Tibial nerve (tissue), 4 donors: Measurements from ENCODE around the gene HDGFL3. TPM values are rescaled to one million over a fixed set of nuclear protein-coding genes. Genes with fewer than 3 reads are reported as not detected.

ENCODE experiments used
- DNase-seq, 2 donors: peaks; one replicate each; pipeline ENCODE4 v3.0.0-alpha.2; 2019; ENCODE audit warnings: low spot score in 2 of 2
- H3K27ac ChIP-seq, 4 donors: fragments of 200-600 bp; sonication (generic) in 3 of 4; one replicate each; pipeline ENCODE4 v1.5.1; 2017 to 2019; ENCODE audit warnings: mild to moderate bottlenecking in 1 of 4
- H3K27me3 ChIP-seq, 2 donors: fragments of 200-600 bp; sonication (generic) in 1 of 2; one replicate each; pipeline versions ENCODE4 v1.5.1 to v1.6.0; 2017 to 2019
- H3K36me3 ChIP-seq, 3 donors: fragments of 200-600 bp; sonication (generic); one replicate each; pipeline ENCODE4 v1.5.1; 2018 to 2019
- H3K4me1 ChIP-seq, 4 donors: fragments of 200-600 bp; sonication (generic) in 3 of 4; one replicate each; pipeline ENCODE4 v1.5.1; 2017 to 2019
- H3K4me3 ChIP-seq, 4 donors: fragments of 200-600 bp; sonication (generic) in 3 of 4; one replicate each; pipeline ENCODE4 v1.5.1; 2017 to 2019; ENCODE audit warnings: mild to moderate bottlenecking in 1 of 4, moderate library complexity in 1 of 4
- H3K9me3 ChIP-seq, 4 donors: fragments of 200-600 bp; sonication (generic) in 3 of 4; one replicate each; pipeline ENCODE4 v1.5.1; 2017 to 2019
- CTCF ChIP-seq, 5 experiments: fragments of 200-600 bp in 3 of 5; fragments of 450-650 bp in 2 of 5; sonication (generic) in 3 of 5; IDR thresholded peaks; one replicate each; pipeline ENCODE4 v1.5.1; 2016 to 2019; ENCODE audit warnings: antibody characterized with exemption in 5 of 5, mild to moderate bottlenecking in 3 of 5, moderate library complexity in 2 of 5
- EP300 ChIP-seq, 2 donors: sonication (generic); formaldehyde crosslinking; IDR thresholded peaks; one replicate each; pipeline ENCODE4 v1.6.1; 2017; ENCODE audit warnings: antibody characterized with exemption in 2 of 2, mild to moderate bottlenecking in 1 of 2
- POLR2A ChIP-seq, 2 donors: fragments of 450-650 bp; IDR thresholded peaks; one replicate each; pipeline ENCODE4 v1.6.1; 2017; ENCODE audit warnings: antibody characterized with exemption in 2 of 2, mild to moderate bottlenecking in 2 of 2, moderate library complexity in 2 of 2
- WGBS, 2 donors: methylation state at CpG; one replicate each; pipeline ENCODE4 v1.1.5; 2018; 5-methylcytosine and 5-hydroxymethylcytosine counted together
- total RNA-seq, 4 donors: library from RNA; depleted of rRNA; stranded (reverse); fragments of >200 nt; gene quantifications; one replicate each; pipeline ENCODE4 v1.1.0, GENCODE V29; 2016

The HDGFL3 gene
- total RNA-seq, 4 donors from 2014 or later = 25.6 to 54.8 (median 43.4) TPM

- no peaks in the 10 kb centered on the region for H3K9me3 ChIP-seq
- no peak overlapping the region for H3K27ac ChIP-seq
- 66 to 69% methylated on average over 3 of the region's 3 CpGs for WGBS, 2 donors
These were observed 80.0 kb downstream of the HDGFL3 start for GRCh38 chr15:83127547-83128150.

GRCh38 chr15:83123529-83123928 is 84.1 kb downstream of the HDGFL3 start:
- Histone ChIP-seq H3K9me3 (no peaks in the 10 kb centered on the region), H3K4me1 (no peaks in the 10 kb centered on the region), H3K4me3 (no peak overlapping the region), H3K27ac (no peak overlapping the region), H3K27me3 (no peaks in the 10 kb centered on the region), H3K36me3 (no peaks in the 10 kb centered on the region)
- no peak for TF ChIP-seq CTCF (IDR thresholded peaks at IDR 0.05)
- TF ChIP-seq POLR2A (IDR thresholded peaks at IDR 0.05) = no peak
- TF ChIP-seq EP300 (IDR thresholded peaks at IDR 0.05) = no peak
- 93 to 98% methylated on average over 1 of the region's 1 CpG for WGBS, 2 donors
- no peak for DNase-seq

More at GRCh38 chr15:83127547-83128150, 80.0 kb downstream of the HDGFL3 start:
- no peak for DNase-seq
- Histone ChIP-seq H3K36me3 (peaks cover 0 to 26% (median 0%) of the 10 kb centered on the region in 3 donors), H3K27me3 (no peaks in the 10 kb centered on the region), H3K4me1 (no peaks in the 10 kb centered on the region), H3K4me3 (no peak overlapping the region)
- TF ChIP-seq CTCF (IDR thresholded peaks at IDR 0.05) (no peak), EP300 (IDR thresholded peaks at IDR 0.05) (no peak), POLR2A (IDR thresholded peaks at IDR 0.05) (no peak)

- 81 to 85% methylated on average over 9 of the region's 9 CpGs for WGBS, 2 donors
- no peak for DNase-seq
- Histone ChIP-seq H3K9me3 (no peaks in the 10 kb centered on the region), H3K27ac (no peak overlapping the region), H3K4me1 (no peaks in the 10 kb centered on the region), H3K36me3 (peaks cover 0 to 6% (median 0%) of the 10 kb centered on the region in 3 donors), H3K4me3 (no peak overlapping the region), H3K27me3 (no peaks in the 10 kb centered on the region)
- no peak for TF ChIP-seq CTCF (IDR thresholded peaks at IDR 0.05)
- no peak for TF ChIP-seq EP300 (IDR thresholded peaks at IDR 0.05)
- TF ChIP-seq POLR2A (IDR thresholded peaks at IDR 0.05) = no peak
These were observed 87.5 kb downstream of the HDGFL3 start for GRCh38 chr15:83119968-83120581.

- Histone ChIP-seq H3K4me1 (no peaks in the 10 kb centered on the region), H3K9me3 (no peaks in the 10 kb centered on the region), H3K27ac (no peak overlapping the region), H3K27me3 (no peaks in the 10 kb centered on the region), H3K36me3 (peaks cover 0 to 13% (median 0%) of the 10 kb centered on the region in 3 donors), H3K4me3 (no peak overlapping the region)
- TF ChIP-seq EP300 (IDR thresholded peaks at IDR 0.05) = no peak
- TF ChIP-seq CTCF (IDR thresholded peaks at IDR 0.05) = no peak
- no peak for TF ChIP-seq POLR2A (IDR thresholded peaks at IDR 0.05)
- WGBS, 2 donors = 88 to 91% methylated on average over 4 of the region's 4 CpGs
- DNase-seq = no peak
These were observed 88.7 kb downstream of the HDGFL3 start for GRCh38 chr15:83118968-83119367.

- H3K9me3 ChIP-seq = no peaks in the 10 kb centered on the region
- no peak overlapping the region for H3K4me3 ChIP-seq
- H3K27me3 ChIP-seq = no peaks in the 10 kb centered on the region
- no peak overlapping the region for H3K27ac ChIP-seq
- H3K36me3 ChIP-seq = peaks cover 0 to 18% (median 0%) of the 10 kb centered on the region in 3 donors
- 67 to 72% methylated on average over 6 of the region's 6 CpGs for WGBS, 2 donors
- H3K4me1 ChIP-seq = peaks cover 0 to 1% (median 0%) of the 10 kb centered on the region in 4 donors
- no peak for TF ChIP-seq POLR2A (IDR thresholded peaks at IDR 0.05)
- TF ChIP-seq EP300 (IDR thresholded peaks at IDR 0.05) = no peak
- TF ChIP-seq CTCF (IDR thresholded peaks at IDR 0.05) = no peak
- no peak for DNase-seq
These were observed 89.3 kb downstream of the HDGFL3 start for GRCh38 chr15:83118291-83118827.
